ENCODE results near the gene SKAP2.

SKAP2 gene

GRCh38 chr7:26698806-26699205 is 165.6 kb downstream of the SKAP2 start:
- TF ChIP-seq CREB1 (IDR thresholded peaks at IDR 0.05; ENCODE audit: low read depth) (no peak), YY1 (IDR thresholded peaks at IDR 0.05; ENCODE audit: low read depth) (no peak), ZBTB7A (IDR thresholded peaks at IDR 0.05; ENCODE audit: low read depth) (no peak), EGR1 (IDR thresholded peaks at IDR 0.05) (no peak), RAD21 (IDR thresholded peaks at IDR 0.05; ENCODE audit: low read depth) (no peak), FOXM1 (IDR thresholded peaks at IDR 0.05; ENCODE audit: borderline replicate concordance, low read depth) (no peak), TAF1 (IDR thresholded peaks at IDR 0.05; ENCODE audit: low read depth) (no peak), TCF12 (IDR thresholded peaks at IDR 0.05; ENCODE audit: low read depth) (no peak), EP300 (IDR thresholded peaks at IDR 0.05; ENCODE audit: borderline replicate concordance) (no peak), CEBPB (IDR thresholded peaks at IDR 0.05) (no peak)
- TF ChIP-seq, protein P1, sequence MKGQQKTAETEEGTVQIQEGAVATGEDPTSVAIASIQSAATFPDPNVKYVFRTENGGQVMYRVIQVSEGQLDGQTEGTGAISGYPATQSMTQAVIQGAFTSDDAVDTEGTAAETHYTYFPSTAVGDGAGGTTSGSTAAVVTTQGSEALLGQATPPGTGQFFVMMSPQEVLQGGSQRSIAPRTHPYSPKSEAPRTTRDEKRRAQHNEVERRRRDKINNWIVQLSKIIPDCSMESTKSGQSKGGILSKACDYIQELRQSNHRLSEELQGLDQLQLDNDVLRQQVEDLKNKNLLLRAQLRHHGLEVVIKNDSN (IDR thresholded peaks at IDR 0.05), result no peak

GRCh38 chr7:26698194-26698593 is 166.2 kb downstream of the SKAP2 start:
- TF ChIP-seq EP300 (IDR thresholded peaks at IDR 0.05; ENCODE audit: borderline replicate concordance), result no peak
- no peak for TF ChIP-seq CREB1 (IDR thresholded peaks at IDR 0.05; ENCODE audit: low read depth)
- TF ChIP-seq RAD21 (IDR thresholded peaks at IDR 0.05; ENCODE audit: low read depth), result no peak
- no peak for TF ChIP-seq NFIC (IDR thresholded peaks at IDR 0.05)

GRCh38 chr7:26696978-26697377 is 167.4 kb downstream of the SKAP2 start:
- TF ChIP-seq CEBPB (IDR thresholded peaks at IDR 0.05) (no peak), TEAD4 (IDR thresholded peaks at IDR 0.05) (no peak), EP300 (IDR thresholded peaks at IDR 0.05; ENCODE audit: borderline replicate concordance) (no peak)

DNA sequence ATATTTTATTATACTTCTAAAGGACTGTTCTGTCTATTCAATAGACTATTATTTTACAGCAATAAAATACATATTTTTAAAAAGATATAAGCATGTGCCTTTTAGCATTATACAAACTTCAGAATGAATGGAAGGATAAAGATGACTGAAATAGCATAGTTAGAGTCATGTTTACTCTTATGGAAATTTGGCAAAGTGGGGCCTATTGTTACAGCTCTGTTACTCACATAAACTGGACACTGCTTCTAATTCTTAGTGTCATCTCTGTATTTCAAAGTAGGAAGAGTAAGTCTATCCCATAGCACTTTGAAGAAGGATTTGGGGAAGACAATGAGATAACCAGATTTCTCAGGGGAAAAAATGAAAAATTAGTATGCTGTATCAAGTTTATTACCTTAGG is 168.2 kb downstream of the SKAP2 start:
- TF ChIP-seq NFIC (IDR thresholded peaks at IDR 0.05) (no peak), RAD21 (IDR thresholded peaks at IDR 0.05; ENCODE audit: low read depth) (no peak), FOXM1 (IDR thresholded peaks at IDR 0.05; ENCODE audit: borderline replicate concordance, low read depth) (no peak), EP300 (IDR thresholded peaks at IDR 0.05; ENCODE audit: borderline replicate concordance) (no peak), CEBPB (IDR thresholded peaks at IDR 0.05) (no peak), TEAD4 (IDR thresholded peaks at IDR 0.05) (no peak), TAF1 (IDR thresholded peaks at IDR 0.05; ENCODE audit: low read depth) (no peak), EGR1 (IDR thresholded peaks at IDR 0.05) (no peak), TCF12 (IDR thresholded peaks at IDR 0.05; ENCODE audit: low read depth) (no peak), CREB1 (IDR thresholded peaks at IDR 0.05; ENCODE audit: low read depth) (no peak)
- TF ChIP-seq, protein P1 (IDR thresholded peaks at IDR 0.05), result no peak
- TF ChIP-seq, protein P2, sequence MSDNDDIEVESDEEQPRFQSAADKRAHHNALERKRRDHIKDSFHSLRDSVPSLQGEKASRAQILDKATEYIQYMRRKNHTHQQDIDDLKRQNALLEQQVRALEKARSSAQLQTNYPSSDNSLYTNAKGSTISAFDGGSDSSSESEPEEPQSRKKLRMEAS (IDR thresholded peaks at IDR 0.05), result no peak

DNA sequence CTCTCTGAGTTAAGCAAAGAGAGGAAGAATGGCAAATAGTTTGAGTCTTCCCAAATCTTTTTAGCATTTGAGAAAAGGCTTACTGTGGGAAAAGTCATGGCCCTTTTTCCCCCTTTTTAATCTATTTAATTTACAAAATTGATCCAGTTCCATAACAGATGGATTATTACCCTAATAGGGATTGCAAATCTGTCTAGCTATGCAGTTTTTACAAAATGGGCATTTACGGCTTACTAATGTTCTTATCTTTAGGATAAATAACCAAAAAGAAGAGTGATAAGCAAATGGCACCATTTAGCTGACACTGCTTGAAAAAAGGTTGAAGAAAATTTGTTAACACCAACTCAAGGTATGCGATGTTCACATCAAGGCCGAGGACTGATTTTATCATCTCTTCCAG is 169.7 kb downstream of the SKAP2 start:
- TF ChIP-seq RAD21 (IDR thresholded peaks at IDR 0.05; ENCODE audit: low read depth), result no peak
- no peak for TF ChIP-seq CREB1 (IDR thresholded peaks at IDR 0.05; ENCODE audit: low read depth)
- TF ChIP-seq, protein P3, sequence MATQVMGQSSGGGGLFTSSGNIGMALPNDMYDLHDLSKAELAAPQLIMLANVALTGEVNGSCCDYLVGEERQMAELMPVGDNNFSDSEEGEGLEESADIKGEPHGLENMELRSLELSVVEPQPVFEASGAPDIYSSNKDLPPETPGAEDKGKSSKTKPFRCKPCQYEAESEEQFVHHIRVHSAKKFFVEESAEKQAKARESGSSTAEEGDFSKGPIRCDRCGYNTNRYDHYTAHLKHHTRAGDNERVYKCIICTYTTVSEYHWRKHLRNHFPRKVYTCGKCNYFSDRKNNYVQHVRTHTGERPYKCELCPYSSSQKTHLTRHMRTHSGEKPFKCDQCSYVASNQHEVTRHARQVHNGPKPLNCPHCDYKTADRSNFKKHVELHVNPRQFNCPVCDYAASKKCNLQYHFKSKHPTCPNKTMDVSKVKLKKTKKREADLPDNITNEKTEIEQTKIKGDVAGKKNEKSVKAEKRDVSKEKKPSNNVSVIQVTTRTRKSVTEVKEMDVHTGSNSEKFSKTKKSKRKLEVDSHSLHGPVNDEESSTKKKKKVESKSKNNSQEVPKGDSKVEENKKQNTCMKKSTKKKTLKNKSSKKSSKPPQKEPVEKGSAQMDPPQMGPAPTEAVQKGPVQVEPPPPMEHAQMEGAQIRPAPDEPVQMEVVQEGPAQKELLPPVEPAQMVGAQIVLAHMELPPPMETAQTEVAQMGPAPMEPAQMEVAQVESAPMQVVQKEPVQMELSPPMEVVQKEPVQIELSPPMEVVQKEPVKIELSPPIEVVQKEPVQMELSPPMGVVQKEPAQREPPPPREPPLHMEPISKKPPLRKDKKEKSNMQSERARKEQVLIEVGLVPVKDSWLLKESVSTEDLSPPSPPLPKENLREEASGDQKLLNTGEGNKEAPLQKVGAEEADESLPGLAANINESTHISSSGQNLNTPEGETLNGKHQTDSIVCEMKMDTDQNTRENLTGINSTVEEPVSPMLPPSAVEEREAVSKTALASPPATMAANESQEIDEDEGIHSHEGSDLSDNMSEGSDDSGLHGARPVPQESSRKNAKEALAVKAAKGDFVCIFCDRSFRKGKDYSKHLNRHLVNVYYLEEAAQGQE (IDR thresholded peaks at IDR 0.05; ENCODE audit: low read depth), result no peak
- no peak for TF ChIP-seq TAF1 (IDR thresholded peaks at IDR 0.05; ENCODE audit: low read depth)
- no peak for TF ChIP-seq YY1 (IDR thresholded peaks at IDR 0.05; ENCODE audit: low read depth)
- TF ChIP-seq, protein P1 (IDR thresholded peaks at IDR 0.05), result no peak
- TF ChIP-seq ZBTB7A (IDR thresholded peaks at IDR 0.05; ENCODE audit: low read depth), result no peak
- no peak for TF ChIP-seq TCF12 (IDR thresholded peaks at IDR 0.05; ENCODE audit: low read depth)
- TF ChIP-seq EP300 (IDR thresholded peaks at IDR 0.05; ENCODE audit: borderline replicate concordance), result no peak
- TF ChIP-seq, protein P2 (IDR thresholded peaks at IDR 0.05), result no peak
- TF ChIP-seq FOXM1 (IDR thresholded peaks at IDR 0.05; ENCODE audit: borderline replicate concordance, low read depth), result no peak
- TF ChIP-seq CEBPB (IDR thresholded peaks at IDR 0.05), result no peak

DNA sequence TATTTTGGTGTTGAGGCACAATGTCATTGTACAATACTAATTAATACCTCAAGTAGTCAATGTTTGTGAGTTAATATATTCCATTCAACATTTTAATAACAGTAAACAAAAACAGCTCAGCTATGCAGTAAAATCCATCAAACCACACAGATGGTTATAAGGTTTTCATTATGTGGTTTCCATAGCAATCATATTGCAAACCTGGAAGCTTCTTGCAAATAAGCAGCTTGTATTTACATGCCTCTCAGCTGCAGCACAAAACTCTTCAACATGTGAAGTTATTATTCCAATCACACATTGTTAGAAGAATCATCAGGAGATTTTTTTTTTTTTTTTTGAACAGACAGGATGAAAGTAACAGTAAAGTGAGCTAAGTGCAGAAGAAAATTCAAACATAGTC is 170.2 kb downstream of the SKAP2 start:
- no peak for TF ChIP-seq YY1 (IDR thresholded peaks at IDR 0.05; ENCODE audit: low read depth)
- no peak for TF ChIP-seq EGR1 (IDR thresholded peaks at IDR 0.05)
- no peak for TF ChIP-seq EP300 (IDR thresholded peaks at IDR 0.05; ENCODE audit: borderline replicate concordance)
- no peak for TF ChIP-seq TCF12 (IDR thresholded peaks at IDR 0.05; ENCODE audit: low read depth)
- no peak for TF ChIP-seq CREB1 (IDR thresholded peaks at IDR 0.05; ENCODE audit: low read depth)
- no peak for TF ChIP-seq TAF1 (IDR thresholded peaks at IDR 0.05; ENCODE audit: low read depth)
- TF ChIP-seq, protein P1 (IDR thresholded peaks at IDR 0.05), result no peak
- TF ChIP-seq TEAD4 (IDR thresholded peaks at IDR 0.05), result no peak
- TF ChIP-seq ZBTB7A (IDR thresholded peaks at IDR 0.05; ENCODE audit: low read depth), result no peak
- TF ChIP-seq NFIC (IDR thresholded peaks at IDR 0.05), result no peak
- TF ChIP-seq FOXM1 (IDR thresholded peaks at IDR 0.05; ENCODE audit: borderline replicate concordance, low read depth), result no peak
- TF ChIP-seq, protein P2 (IDR thresholded peaks at IDR 0.05), result no peak
